GM12874 (cell line): Measurements from ENCODE around the gene E2F8.

Source experiments
- TF ChIP-seq, protein P1 (sequence below): IDR thresholded peaks from 2 replicates; pipeline ENCODE4 v1.5.1; 2011; ENCODE audit warnings: low read depth, mild to moderate bottlenecking, control low read depth, low read length, moderate library complexity; ENCODE audit not compliant: insufficient read depth

The E2F8 gene

DNA sequence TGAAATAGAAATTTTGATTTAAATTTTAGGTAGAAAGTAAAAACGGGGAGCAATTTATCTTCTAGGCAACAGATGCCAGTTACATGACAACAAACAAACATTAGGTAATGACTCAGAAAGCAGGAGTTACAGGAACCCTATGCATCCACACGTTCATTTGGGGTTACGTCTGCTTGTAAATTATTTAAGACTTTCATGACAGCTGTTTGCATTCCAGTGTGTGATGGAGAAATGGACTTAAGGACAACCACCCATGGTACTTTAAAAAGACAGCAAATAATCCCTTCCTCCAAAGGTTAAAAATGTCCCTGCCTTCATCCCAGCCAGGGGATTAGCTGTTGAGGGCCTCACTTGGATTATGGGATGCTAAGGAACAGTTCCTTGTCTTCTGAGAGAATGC, 11.8 kb downstream of the E2F8 start:
- TF ChIP-seq, protein P1, sequence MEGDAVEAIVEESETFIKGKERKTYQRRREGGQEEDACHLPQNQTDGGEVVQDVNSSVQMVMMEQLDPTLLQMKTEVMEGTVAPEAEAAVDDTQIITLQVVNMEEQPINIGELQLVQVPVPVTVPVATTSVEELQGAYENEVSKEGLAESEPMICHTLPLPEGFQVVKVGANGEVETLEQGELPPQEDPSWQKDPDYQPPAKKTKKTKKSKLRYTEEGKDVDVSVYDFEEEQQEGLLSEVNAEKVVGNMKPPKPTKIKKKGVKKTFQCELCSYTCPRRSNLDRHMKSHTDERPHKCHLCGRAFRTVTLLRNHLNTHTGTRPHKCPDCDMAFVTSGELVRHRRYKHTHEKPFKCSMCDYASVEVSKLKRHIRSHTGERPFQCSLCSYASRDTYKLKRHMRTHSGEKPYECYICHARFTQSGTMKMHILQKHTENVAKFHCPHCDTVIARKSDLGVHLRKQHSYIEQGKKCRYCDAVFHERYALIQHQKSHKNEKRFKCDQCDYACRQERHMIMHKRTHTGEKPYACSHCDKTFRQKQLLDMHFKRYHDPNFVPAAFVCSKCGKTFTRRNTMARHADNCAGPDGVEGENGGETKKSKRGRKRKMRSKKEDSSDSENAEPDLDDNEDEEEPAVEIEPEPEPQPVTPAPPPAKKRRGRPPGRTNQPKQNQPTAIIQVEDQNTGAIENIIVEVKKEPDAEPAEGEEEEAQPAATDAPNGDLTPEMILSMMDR, result no peak

DNA sequence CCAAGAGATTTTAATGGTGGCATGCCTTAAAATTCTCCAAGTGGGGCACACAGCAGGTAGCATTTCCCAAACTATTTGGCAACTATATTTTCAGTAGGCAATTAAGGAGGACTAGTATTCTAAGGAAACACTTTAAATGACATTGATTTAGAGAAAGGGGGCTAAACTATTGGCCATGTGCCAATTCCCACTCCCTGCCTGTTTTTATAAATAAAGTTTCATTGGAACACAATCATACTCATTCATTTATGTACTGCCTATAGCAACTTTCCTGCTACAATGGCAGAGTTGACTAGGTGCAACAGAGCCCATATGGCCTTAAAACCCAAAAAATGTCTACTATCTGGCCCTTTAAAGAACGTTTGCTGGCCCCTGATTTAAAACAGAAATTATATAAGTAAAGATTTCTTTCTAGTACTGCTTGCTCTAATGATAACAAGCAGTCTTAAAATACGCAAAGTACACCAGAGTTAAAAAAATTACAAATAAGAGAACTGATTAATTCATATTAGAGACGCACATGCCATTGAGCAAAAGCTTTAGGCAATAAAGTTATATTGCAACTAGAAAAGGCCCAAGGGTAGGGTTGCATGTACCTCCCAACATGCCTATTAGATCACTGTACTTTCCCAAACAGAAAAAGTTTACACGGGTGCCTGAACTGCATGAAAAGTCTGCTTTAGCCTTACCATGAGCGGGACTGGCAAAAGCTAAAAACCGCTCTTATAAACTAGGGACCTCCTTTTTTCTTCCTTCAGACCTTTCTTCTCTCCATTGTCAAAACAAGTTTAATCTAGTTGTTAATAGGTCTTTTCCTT, 14.2 kb downstream of the E2F8 start:
- TF ChIP-seq, protein P1, result no peak

DNA sequence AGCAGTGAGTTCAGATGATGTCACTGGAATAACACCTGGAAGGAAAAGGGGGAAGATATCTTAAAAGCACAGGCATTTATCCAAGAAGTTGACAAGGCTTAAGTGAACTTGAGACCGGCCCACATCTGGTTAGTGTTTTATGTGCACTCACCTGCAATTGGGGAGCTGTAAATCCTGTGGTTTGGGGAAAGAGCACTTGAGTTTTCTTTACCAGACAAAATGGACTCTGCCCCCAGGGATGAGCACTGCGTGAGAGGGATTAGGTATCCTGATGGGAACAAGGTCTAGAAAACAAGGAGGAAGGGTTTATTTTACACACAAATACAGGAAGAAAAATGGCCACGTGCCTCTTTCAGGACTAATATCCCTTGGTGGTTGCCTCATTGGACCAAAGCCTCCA, 15.2 kb downstream of the E2F8 start:
- TF ChIP-seq, protein P1, result no peak

DNA sequence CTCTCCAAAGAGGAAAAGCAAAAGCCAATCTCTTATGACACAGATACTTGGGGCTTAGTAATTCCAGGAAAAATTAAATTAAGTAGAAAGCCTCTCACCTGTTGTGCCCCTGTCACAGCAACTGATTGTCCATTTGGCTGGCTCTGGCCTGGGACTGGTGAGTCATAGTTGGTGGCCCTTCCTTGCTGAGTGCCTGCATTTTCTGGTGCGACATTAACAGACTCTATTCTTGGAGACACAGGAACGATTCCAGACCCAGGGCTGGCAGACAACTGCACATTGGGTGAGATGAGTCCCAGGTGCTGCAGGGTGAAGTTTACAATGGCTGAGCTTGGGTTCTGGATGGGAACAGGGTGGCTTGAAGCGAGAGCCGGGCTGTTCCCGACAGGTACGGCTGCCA, 15.6 kb downstream of the E2F8 start:
- TF ChIP-seq, protein P1, result no peak

DNA sequence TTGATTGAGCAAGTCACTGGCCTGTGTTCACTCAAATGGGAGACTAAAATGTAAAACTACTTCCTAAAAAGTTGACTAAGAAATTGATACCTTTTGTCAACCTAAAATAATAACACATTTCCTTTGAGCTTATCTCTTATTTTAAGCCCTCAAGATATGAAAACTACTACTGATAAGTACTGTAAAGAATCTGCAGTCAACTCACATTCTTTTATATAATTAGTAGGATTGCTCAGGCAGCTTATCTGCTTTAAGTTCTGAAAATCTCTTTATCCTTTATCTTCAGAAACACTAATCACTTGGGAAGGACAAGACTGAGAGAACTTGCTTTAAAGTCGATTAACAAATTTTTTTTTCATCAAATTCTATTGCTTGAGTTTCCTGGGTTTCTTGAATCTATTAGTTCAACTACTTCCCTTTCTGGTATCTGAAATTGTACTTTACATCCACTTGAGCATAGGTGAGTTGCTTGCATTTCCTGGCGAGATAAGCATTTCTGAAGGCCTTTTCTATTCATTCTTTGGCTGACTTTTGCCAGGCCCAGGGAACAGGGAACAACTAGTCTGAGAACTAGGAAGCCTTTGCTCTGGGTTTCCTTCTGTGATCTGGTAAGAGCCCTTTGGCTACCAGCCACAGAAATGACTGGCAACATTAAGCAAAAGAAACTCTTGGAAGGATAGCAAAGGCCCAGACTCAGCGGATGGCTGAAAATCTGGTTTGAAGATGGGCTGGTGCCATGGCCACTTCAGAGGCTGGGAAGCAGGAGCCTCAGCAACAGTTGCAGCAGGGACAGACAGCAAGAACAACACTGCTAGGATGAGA, 19.6 kb downstream of the E2F8 start:
- TF ChIP-seq, protein P1, result no peak

DNA sequence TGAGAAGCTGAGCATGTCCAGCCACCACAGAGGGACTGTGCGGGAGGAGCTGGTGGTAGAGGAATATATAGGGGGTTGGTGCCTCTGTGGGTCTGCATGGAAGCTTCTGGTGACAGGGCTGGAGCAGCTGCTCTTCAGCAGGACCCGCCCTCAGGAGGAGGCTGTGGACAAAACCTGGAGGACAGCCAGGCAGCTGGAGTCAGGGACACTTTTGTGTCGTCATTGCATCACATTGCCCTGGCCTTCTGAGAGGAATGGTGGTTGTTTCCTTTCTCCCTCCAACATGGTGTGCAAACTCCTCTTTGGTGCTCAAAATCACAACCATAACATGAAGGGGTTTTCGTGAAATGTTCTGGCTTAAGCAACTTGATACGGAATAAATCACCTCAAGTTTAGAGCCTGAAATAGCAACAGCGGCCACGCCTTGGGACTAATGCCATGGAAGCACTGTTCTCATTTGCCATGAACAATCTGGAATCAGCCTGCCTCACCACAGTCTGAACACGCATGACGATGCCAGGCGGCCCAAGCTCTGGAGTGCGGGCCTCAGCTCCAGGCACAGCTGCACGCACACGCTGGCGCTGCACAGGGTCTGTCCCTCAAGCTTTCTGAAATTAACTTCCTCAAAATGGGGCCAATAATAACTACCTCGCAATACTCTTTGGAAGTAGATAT, 21.8 kb downstream of the E2F8 start:
- TF ChIP-seq, protein P1, result no peak

DNA sequence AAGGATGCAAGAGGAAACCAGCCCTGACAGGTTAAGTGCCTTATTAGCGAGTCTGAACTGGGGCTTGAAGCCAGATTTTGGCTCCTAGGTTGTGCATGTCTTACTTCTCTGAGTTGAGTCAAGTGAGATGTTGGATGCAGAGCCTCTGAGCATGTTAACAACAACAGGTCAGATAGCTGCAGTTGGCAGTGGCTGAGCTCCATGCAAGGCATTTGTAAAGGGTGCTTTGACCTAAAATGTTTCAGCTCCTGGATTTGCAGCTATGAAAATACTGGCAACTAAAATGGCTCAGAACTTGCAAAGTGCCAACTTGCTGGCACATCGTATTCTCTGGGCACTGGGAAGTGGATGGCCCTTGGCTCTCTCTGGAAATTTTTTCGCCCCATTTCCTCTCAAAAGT, 22.5 kb downstream of the E2F8 start:
- TF ChIP-seq, protein P1, result no peak
